ENCODE results near the gene LRP5. TPM values are rescaled to one million over a fixed set of nuclear protein-coding genes. Genes with fewer than 3 reads are reported as not detected.

LRP5 gene
- total RNA-seq, 1 experiment from 2014 or later = 28.3 TPM

DNA sequence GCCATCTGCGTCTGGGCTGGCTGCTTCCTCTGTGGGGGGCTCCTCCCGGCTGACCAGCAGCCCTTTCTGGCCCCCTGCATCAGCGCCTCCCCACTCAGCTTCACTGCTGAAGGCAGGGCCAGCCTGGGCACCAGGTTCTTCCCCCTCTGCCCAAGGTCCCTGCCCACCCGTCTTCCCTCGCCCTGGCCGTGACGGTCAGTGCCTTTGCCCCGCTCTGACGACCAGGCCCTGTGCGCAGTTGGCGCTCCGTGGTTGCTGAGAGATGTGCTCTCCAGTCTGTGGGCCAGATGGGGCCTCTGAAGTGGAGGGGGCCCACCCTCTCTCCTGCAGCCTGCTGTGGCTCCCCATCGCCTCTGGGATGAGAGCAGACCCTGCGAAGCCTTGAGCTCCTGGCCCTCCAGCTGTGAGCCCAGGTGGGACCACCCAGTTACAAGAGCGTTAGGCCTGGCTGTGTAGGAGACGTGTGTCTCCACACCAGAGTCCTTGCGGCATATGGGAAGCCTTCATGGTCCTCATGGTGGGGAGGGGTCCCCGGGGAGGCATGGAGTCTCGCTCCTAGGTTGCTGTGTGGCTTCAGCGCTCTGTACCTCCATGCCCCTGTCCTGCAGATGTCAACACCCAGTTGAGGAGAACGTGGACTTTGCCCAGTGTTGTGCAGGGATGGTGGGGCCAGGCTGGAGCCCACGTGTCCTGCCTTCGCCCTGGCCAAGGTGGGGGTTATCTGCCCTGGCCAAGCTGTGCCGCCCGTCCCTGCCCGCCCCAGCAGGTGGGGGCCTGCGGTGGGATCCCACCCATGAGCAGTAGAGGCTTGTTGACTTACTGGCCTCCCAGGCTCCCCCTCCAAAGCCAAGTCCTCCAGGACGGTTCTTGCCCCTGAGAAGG is 14.2 kb downstream of the LRP5 start:
- Histone ChIP-seq H3K4me3 (ENCODE audit: insufficient read depth, low read depth, low read length) (no peak overlapping the region), H3K27me3 (ENCODE audit: control insufficient read depth, insufficient read depth, low read length) (no peaks in the 10 kb centered on the region), H3K36me3 (replicated peaks; ENCODE audit: control insufficient read depth, insufficient read depth, low read length) (no peaks in the 10 kb centered on the region)
- peak; percentile 31 for DNase-seq

DNA sequence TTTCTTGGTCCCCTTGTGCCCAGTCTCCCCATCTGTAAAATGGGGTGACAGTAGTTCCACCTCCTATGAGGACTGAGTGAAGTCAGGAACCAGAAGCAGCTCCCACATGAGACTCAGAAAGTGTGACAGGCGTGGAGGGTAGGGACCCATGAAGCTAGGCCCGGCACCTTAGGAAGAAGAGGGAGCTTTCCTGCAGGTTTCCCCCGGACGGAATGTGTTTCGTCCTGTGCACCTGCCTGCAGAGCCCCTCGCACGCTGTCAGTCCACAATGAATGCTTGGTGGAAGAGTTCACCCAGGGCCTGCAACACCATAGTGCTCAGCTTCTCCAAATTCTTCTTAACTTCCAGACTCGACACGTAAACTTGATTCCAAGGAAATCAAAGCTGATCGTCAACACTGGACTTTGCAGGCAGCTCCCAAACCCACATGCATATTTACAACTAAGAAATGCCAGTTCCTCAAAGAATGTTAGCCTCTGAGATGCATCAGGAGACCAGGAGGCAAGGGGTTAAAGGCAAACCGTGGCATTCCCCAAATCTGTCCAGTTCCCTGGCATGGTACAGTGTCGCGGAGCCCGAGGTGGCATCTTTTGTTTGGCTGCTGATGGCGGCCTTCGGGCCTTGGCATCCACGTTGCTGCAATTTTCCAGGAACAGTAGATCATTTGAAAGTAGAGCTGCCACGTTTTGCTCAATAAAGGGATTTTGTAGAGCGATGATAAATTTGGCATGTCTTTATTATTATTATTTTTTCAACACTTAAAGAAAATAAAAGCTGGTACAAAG is 15.4 kb downstream of the LRP5 start:
- DNase-seq = peak; percentile 37
- no peaks in the 10 kb centered on the region for H3K27me3 ChIP-seq (ENCODE audit: control insufficient read depth, insufficient read depth, low read length)
- H3K4me3 ChIP-seq (ENCODE audit: insufficient read depth, low read depth, low read length) = no peak overlapping the region
- H3K36me3 ChIP-seq (replicated peaks; ENCODE audit: control insufficient read depth, insufficient read depth, low read length) = no peaks in the 10 kb centered on the region

DNA sequence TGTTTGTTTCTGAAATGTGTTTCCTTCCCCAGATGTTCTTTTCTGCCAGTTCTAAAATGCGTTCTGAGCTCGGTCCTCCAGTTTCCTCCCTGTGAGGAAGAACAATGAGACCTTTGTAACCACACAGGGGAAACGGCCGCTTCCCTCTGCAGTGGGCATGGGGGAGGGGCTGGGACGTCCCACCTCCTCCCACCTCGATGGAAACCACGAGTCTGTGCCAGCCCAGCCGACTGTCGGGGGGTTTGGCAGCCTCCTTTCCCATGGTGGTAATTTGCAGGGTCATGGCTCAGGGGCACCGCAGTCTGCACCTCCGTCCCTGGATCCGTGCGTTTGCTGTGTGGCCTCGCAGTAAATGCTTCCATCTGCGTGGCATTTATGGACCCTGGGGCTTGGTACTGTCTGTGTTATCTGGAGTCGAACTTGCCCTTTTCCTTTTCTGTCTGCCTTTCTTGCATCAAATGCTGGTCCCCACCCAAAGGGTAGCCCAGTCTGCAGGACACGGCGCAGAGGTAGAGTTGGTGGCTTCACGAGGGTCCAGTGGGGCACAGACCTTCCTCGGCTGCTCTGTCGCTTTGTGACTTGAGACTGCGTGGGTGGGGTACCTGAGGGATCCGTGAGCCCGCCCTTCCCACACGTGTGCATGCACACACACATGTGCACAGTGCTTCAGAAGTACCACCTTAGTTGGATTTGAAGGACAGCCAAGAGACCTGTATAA is 16.1 kb downstream of the LRP5 start:
- H3K4me3 ChIP-seq (ENCODE audit: insufficient read depth, low read depth, low read length) = no peak overlapping the region
- peak; percentile 84 for DNase-seq
- H3K36me3 ChIP-seq (replicated peaks; ENCODE audit: control insufficient read depth, insufficient read depth, low read length) = no peaks in the 10 kb centered on the region
- no peaks in the 10 kb centered on the region for H3K27me3 ChIP-seq (ENCODE audit: control insufficient read depth, insufficient read depth, low read length)

DNA sequence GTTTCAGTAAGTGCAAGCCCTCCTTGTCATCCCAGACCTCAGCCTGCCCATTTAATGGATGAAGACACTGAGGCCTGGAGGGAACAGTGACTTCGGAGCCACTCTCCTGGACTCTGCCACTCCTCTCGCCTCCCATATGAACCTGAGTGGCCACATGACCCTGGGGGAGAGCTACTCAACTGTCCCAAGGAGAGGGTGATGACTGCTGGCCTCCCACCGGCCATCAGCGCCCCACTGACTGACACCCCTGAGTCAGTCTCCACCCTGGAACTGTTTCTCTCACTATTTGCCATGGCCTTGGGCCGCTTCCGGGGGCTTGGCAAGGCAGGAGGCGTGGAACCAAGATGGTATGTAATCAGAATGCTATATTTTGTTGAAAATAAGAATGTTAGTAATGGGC is 17.1 kb downstream of the LRP5 start:
- no peak overlapping the region for H3K4me3 ChIP-seq (ENCODE audit: insufficient read depth, low read depth, low read length)
- no peaks in the 10 kb centered on the region for H3K27me3 ChIP-seq (ENCODE audit: control insufficient read depth, insufficient read depth, low read length)
- no peaks in the 10 kb centered on the region for H3K36me3 ChIP-seq (replicated peaks; ENCODE audit: control insufficient read depth, insufficient read depth, low read length)
- DNase-seq = peak; percentile 22

DNA sequence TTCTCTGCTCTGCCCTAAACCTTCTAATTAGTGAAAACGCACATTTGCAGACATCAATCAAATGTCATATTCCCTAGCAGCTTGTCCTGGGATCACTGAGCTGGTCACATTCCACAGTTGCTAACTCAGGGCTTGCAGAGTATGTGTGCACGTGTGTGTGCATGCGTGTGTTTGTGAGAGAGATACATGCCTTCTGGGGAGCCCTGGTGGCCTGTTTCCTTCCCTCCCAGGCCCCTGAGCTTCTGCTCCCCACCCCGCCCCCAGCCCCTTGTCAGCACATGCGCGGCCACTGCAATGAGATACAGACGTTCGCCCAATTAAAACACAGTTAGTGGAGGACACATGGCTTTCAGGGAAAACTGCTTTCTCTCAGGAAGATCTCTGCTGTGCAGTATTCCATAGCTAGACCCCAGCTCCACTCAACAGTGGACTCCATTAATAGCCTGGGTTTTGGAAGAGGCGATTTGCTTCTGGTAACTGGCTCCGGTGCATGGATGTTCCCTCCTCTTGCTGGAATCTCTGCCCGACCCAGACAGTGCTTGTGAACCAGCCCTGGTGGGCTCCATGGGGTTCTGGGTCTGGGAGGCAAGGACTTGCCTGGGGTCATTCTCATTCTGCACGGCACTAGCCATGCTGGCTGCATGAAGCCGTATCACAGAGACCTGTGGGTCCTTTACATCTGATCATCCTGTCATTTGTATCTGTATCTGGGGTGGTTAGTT is 17.7 kb downstream of the LRP5 start:
- H3K4me3 ChIP-seq (ENCODE audit: insufficient read depth, low read depth, low read length) = no peak overlapping the region

DNA sequence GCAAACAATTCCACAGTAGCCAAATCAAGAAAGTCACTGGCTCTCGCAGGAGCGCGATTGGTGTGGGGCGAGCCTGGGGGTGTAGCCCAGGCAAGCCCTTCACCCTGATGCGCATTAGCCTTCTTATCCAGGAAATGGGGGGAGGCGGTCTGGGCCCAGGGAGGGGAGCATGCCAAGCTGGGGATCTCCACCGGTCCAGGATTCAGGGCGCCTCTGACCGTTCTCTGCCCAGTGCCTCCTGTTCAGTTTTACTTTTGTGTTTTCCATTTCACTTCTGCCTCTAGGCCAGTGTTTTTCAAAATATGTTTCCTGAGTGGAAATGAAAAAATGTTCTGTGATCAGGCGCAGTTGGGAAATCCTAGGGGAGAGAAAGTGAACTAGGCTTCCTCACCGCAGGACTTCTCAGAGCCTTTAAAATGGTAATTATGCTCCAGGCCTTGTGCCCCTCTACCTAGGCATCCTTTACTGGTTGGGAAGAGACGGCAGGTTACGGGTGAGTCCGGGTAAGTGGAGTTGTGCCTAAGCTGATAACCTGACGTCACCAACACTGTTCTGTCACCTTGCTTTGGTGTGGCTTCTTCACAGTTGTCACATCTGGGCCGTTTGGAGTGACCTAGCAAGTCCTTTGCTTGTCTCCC is 18.4 kb downstream of the LRP5 start:
- H3K4me3 ChIP-seq (ENCODE audit: insufficient read depth, low read depth, low read length) = no peak overlapping the region
- DNase-seq = peak; percentile 70
- H3K27me3 ChIP-seq (ENCODE audit: control insufficient read depth, insufficient read depth, low read length) = no peaks in the 10 kb centered on the region
- H3K36me3 ChIP-seq (replicated peaks; ENCODE audit: control insufficient read depth, insufficient read depth, low read length) = no peaks in the 10 kb centered on the region

More for the DNA sequence above, 17.7 kb downstream of the LRP5 start:
- no peaks in the 10 kb centered on the region for H3K27me3 ChIP-seq (ENCODE audit: control insufficient read depth, insufficient read depth, low read length)
- H3K36me3 ChIP-seq (replicated peaks; ENCODE audit: control insufficient read depth, insufficient read depth, low read length) = no peaks in the 10 kb centered on the region
- peak; percentile 57 for DNase-seq

DNA sequence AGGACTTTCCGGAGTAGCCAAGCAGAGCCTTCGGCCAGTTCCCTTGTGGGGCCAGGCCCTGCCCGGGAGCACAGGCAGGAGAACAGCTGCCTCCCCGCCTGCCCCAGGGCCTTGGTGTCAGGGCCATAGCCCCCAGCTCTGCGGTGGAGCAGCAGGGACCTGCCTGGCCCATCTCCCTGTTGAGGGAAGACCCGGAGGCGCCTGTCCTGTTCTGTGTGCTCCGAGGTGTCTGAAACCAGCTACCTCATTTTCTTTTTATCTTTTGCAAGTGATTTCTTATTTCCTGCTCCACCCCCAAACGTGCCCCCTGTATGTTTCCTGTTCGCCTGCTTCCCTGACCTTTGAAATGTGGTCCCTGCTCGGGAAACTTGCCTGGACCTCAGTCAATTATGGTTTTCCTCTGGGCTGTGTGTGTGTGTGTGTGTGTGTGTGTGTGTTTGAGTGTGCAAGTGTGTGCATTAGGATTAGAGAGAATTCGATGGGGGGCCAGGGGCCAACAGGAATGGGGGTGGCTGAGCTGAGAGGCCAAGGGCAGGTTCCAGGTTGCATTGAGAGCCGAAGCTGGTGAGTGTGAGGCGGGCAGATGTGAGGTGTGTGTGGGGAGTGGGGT is 19.1 kb downstream of the LRP5 start:
- DNase-seq = peak; percentile 48

DNA sequence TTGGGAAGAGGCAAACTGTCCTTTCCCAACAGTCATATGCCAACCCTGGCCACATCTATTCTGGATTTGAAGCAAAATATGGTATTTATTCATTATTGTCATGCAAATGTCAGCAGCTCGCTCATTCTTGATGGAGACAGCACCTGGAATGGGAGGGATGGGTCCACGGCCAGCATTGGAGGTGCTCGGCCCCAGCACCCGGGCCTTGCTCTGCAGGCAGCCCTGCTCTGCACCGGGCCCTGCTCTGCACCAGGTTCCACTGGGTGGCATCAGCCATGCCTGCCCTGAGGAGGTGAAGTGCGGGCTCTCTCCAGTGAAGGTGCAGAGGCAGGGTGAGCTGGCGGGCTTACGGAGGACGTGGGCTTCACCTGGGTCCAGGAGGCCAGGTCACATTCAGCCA is 19.8 kb downstream of the LRP5 start:
- Histone ChIP-seq H3K4me3 (ENCODE audit: insufficient read depth, low read depth, low read length) (no peak overlapping the region), H3K36me3 (replicated peaks; ENCODE audit: control insufficient read depth, insufficient read depth, low read length) (no peaks in the 10 kb centered on the region), H3K27me3 (ENCODE audit: control insufficient read depth, insufficient read depth, low read length) (no peaks in the 10 kb centered on the region)
- DNase-seq = peak; percentile 51

More for the DNA sequence above, 19.1 kb downstream of the LRP5 start:
- no peak overlapping the region for H3K4me3 ChIP-seq (ENCODE audit: insufficient read depth, low read depth, low read length)
- no peaks in the 10 kb centered on the region for H3K36me3 ChIP-seq (replicated peaks; ENCODE audit: control insufficient read depth, insufficient read depth, low read length)
- H3K27me3 ChIP-seq (ENCODE audit: control insufficient read depth, insufficient read depth, low read length) = no peaks in the 10 kb centered on the region

DNA sequence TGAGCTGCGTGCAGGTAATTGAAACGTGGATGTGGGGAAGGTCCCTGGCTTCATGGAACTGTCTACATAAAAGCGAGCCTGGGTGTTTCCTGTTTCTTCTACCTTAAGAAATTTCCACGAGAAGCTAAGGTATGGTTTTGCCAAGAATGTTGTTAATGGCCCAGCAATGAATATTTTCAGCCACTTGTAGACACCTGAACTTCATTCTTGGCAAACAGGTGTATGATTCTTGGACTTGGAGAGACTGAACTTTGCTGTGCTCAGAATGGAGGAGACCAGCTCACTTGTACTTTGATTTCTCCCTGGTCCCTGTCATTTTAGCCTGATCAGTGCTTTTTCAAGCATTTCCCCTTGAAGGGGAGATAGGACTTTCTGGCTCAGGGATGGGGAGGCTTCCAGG is 20.8 kb downstream of the LRP5 start:
- no peak for DNase-seq
- Histone ChIP-seq H3K36me3 (replicated peaks; ENCODE audit: control insufficient read depth, insufficient read depth, low read length) (no peaks in the 10 kb centered on the region), H3K4me3 (ENCODE audit: insufficient read depth, low read depth, low read length) (no peak overlapping the region), H3K27me3 (ENCODE audit: control insufficient read depth, insufficient read depth, low read length) (no peaks in the 10 kb centered on the region)

DNA sequence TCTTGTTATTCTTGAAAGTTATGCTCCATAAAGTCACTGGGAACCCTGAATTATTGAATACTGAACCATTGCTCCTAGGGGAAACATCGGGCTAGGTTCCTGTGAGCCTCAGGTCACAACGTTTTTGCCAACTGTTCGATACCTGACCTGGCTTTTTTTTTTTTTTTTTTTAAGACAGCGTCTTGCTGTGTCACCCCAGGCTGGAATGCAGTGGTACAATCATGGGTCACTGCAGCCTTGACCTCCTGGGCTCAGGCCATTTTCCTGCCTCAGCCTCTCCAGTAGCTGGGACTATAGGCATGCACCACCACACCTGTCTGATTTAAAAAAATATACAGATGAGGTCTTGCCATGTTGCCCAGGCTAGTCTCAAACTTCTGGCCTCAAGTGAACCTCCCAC is 22.5 kb downstream of the LRP5 start:
- H3K27me3 ChIP-seq (ENCODE audit: control insufficient read depth, insufficient read depth, low read length) = no peaks in the 10 kb centered on the region

DNA sequence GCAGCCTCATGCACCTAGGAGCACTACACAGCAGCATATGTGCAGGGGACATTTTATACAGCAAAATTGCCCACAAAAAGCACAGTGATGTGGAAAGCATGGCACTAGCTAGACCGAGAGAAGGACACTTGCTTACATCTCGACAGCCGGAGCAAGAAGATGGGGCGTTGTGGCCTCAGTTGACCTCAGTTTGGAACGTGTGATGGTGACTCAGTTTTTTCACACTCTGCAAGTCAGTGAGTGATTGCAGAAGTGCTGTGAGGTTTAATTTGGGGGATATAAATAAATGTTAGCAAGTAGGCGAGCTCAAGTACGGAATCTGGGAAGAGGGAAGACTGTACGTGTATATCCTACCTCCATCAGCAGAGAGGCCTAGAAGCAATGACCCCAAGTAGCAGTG is 23.3 kb downstream of the LRP5 start:
- no peaks in the 10 kb centered on the region for H3K27me3 ChIP-seq (ENCODE audit: control insufficient read depth, insufficient read depth, low read length)
- DNase-seq = no peak
- H3K36me3 ChIP-seq (replicated peaks; ENCODE audit: control insufficient read depth, insufficient read depth, low read length) = no peaks in the 10 kb centered on the region; the same call in 1 of the 2 replicates
- H3K4me3 ChIP-seq (ENCODE audit: insufficient read depth, low read depth, low read length) = no peak overlapping the region

More for the DNA sequence above, 22.5 kb downstream of the LRP5 start:
- H3K4me3 ChIP-seq (ENCODE audit: insufficient read depth, low read depth, low read length) = no peak overlapping the region
- DNase-seq = no peak
- H3K36me3 ChIP-seq (replicated peaks; ENCODE audit: control insufficient read depth, insufficient read depth, low read length) = no peaks in the 10 kb centered on the region

DNA sequence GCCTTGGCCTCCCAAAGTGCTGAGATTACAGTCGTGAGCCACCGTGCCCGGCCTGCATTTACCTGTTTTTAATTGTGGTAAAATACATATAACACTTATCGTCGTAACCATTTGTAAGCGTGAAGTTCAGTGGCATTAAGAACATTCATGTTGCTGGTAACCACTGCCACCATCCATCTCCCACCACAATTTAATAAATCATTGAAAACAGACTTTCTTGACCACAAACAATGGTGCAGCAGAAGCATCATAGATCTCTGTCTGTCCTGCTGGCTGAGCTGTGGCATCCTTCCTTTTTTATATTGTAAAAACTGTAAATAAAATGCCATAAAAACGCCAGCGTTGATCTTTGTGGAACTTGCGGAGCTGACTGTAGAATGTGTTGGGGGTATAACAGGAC is 24.3 kb downstream of the LRP5 start:
- Histone ChIP-seq H3K36me3 (replicated peaks; ENCODE audit: control insufficient read depth, insufficient read depth, low read length) (no peaks in the 10 kb centered on the region; the same call in 1 of the 2 replicates), H3K4me3 (ENCODE audit: insufficient read depth, low read depth, low read length) (no peak overlapping the region), H3K27me3 (ENCODE audit: control insufficient read depth, insufficient read depth, low read length) (no peaks in the 10 kb centered on the region)
- DNase-seq = no peak

DNA sequence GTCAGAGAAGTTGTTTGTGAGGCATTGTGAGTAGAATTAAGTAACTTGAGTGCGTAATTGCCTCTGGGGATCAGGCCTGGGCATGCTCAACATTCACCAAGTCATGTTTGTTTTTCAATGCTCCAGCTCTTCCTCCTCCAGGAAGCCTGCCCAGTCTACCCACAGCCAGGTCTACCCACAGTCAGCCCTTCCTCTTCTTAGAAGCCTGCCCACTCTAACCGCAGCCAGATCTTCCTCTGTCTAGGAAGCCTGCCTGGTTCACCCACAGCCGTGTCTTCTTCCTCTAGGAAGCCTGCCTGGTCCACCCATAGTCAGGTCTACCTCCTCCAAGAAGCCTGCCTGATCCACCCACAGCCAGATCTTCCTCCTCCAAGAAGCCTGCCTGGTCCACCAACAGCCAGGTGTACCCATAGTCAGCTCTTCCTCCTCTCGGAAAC is 25.0 kb downstream of the LRP5 start:
- Histone ChIP-seq H3K4me3 (ENCODE audit: insufficient read depth, low read depth, low read length) (no peak overlapping the region), H3K36me3 (replicated peaks; ENCODE audit: control insufficient read depth, insufficient read depth, low read length) (no peaks in the 10 kb centered on the region; the same call in 1 of the 2 replicates), H3K27me3 (ENCODE audit: control insufficient read depth, insufficient read depth, low read length) (no peaks in the 10 kb centered on the region)
- DNase-seq = no peak

Measured in H7 (cell line).